ENCODE data around the gene KIF23.

KIF23 gene

GRCh38 chr15:69385831-69386230 lies 28.3 kb upstream of the KIF23 start:
- no peak for TF ChIP-seq JUND (IDR thresholded peaks at IDR 0.05; ENCODE audit: low read depth)
- in situ Hi-C loops (cut with HindIII; ENCODE audit: low pct_unique_long_range_greater_than_20kb, low sequenced_read_pairs), result no loop called here
- no peak for DNase-seq (ENCODE audit: low read depth in 1 of 2, low spot score in 1 of 2)

- DNase-seq (ENCODE audit: low read depth in 1 of 2, low spot score in 1 of 2), result no peak
- in situ Hi-C loops (cut with HindIII; ENCODE audit: low pct_unique_long_range_greater_than_20kb, low sequenced_read_pairs), result no loop called here
- TF ChIP-seq JUND (IDR thresholded peaks at IDR 0.05; ENCODE audit: low read depth), result no peak
These were observed 27.9 kb upstream of the KIF23 start for GRCh38 chr15:69386284-69386683.

- TF ChIP-seq JUND (IDR thresholded peaks at IDR 0.05; ENCODE audit: low read depth), result no peak
- peak in 1 of 2 experiments; percentile 35 for DNase-seq (ENCODE audit: low read depth in 1 of 2, low spot score in 1 of 2)
- in situ Hi-C loops (cut with HindIII; ENCODE audit: low pct_unique_long_range_greater_than_20kb, low sequenced_read_pairs), result no loop called here
These were observed 25.9 kb upstream of the KIF23 start for GRCh38 chr15:69388260-69388705.

GRCh38 chr15:69389426-69389825 lies 24.7 kb upstream of the KIF23 start:
- DNase-seq (ENCODE audit: low read depth in 1 of 2, low spot score in 1 of 2), result no peak
- in situ Hi-C loops (cut with HindIII; ENCODE audit: low pct_unique_long_range_greater_than_20kb, low sequenced_read_pairs), result no loop called here
- TF ChIP-seq JUND (IDR thresholded peaks at IDR 0.05; ENCODE audit: low read depth), result no peak

- no peak for TF ChIP-seq JUND (IDR thresholded peaks at IDR 0.05; ENCODE audit: low read depth)
- in situ Hi-C loops (cut with HindIII; ENCODE audit: low pct_unique_long_range_greater_than_20kb, low sequenced_read_pairs), result no loop called here
- DNase-seq (ENCODE audit: low read depth in 1 of 2, low spot score in 1 of 2), result peak in 1 of 2 experiments; percentile 33
These were observed 23.6 kb upstream of the KIF23 start for GRCh38 chr15:69390575-69390974.

- TF ChIP-seq JUND (IDR thresholded peaks at IDR 0.05; ENCODE audit: low read depth), result no peak
- in situ Hi-C loops (cut with HindIII; ENCODE audit: low pct_unique_long_range_greater_than_20kb, low sequenced_read_pairs), result no loop called here
- DNase-seq (ENCODE audit: low read depth in 1 of 2, low spot score in 1 of 2), result peak in 1 of 2 experiments; percentile 63
These were observed 22.9 kb upstream of the KIF23 start for GRCh38 chr15:69391046-69391757.

- DNase-seq (ENCODE audit: low read depth in 1 of 2, low spot score in 1 of 2), result no peak
- in situ Hi-C loops (cut with HindIII; ENCODE audit: low pct_unique_long_range_greater_than_20kb, low sequenced_read_pairs), result no loop called here
- TF ChIP-seq JUND (IDR thresholded peaks at IDR 0.05; ENCODE audit: low read depth), result no peak
These were observed 21.8 kb upstream of the KIF23 start for GRCh38 chr15:69392352-69392751.

- DNase-seq (ENCODE audit: low read depth in 1 of 2, low spot score in 1 of 2), result no peak
- in situ Hi-C loops (cut with HindIII; ENCODE audit: low pct_unique_long_range_greater_than_20kb, low sequenced_read_pairs), result no loop called here
- TF ChIP-seq JUND (IDR thresholded peaks at IDR 0.05; ENCODE audit: low read depth), result no peak
These were observed 20.2 kb upstream of the KIF23 start for GRCh38 chr15:69393831-69394491.

- TF ChIP-seq JUND (IDR thresholded peaks at IDR 0.05; ENCODE audit: low read depth), result no peak
- in situ Hi-C loops (cut with HindIII; ENCODE audit: low pct_unique_long_range_greater_than_20kb, low sequenced_read_pairs), result no loop called here
- DNase-seq (ENCODE audit: low read depth in 1 of 2, low spot score in 1 of 2), result peak; percentile 71 to 75
These were observed 19.4 kb upstream of the KIF23 start for GRCh38 chr15:69394556-69395282.

- no peak for TF ChIP-seq JUND (IDR thresholded peaks at IDR 0.05; ENCODE audit: low read depth)
- DNase-seq (ENCODE audit: low read depth in 1 of 2, low spot score in 1 of 2), result no peak
- in situ Hi-C loops (cut with HindIII; ENCODE audit: low pct_unique_long_range_greater_than_20kb, low sequenced_read_pairs), result no loop called here
These were observed 18.7 kb upstream of the KIF23 start for GRCh38 chr15:69395460-69395859.

GRCh38 chr15:69395991-69396390 lies 18.2 kb upstream of the KIF23 start:
- in situ Hi-C loops (cut with HindIII; ENCODE audit: low pct_unique_long_range_greater_than_20kb, low sequenced_read_pairs), result no loop called here
- no peak for DNase-seq (ENCODE audit: low read depth in 1 of 2, low spot score in 1 of 2)
- no peak for TF ChIP-seq JUND (IDR thresholded peaks at IDR 0.05; ENCODE audit: low read depth)

- TF ChIP-seq JUND (IDR thresholded peaks at IDR 0.05; ENCODE audit: low read depth), result no peak
- DNase-seq (ENCODE audit: low read depth in 1 of 2, low spot score in 1 of 2), result no peak
- in situ Hi-C loops (cut with HindIII; ENCODE audit: low pct_unique_long_range_greater_than_20kb, low sequenced_read_pairs), result no loop called here
These were observed 15.7 kb upstream of the KIF23 start for GRCh38 chr15:69398491-69398891.

GRCh38 chr15:69400850-69401249 lies 13.3 kb upstream of the KIF23 start:
- in situ Hi-C loops (cut with HindIII; ENCODE audit: low pct_unique_long_range_greater_than_20kb, low sequenced_read_pairs), result no loop called here
- TF ChIP-seq JUND (IDR thresholded peaks at IDR 0.05; ENCODE audit: low read depth), result no peak
- DNase-seq (ENCODE audit: low read depth in 1 of 2, low spot score in 1 of 2), result no peak
